Fibroblast of lung (primary cell): ENCODE results near the gene NBEAL1. TPM values are rescaled to one million over a fixed set of nuclear protein-coding genes. Genes with fewer than 3 reads are reported as not detected.
"Not testable (repeated sequence)": the region's sequence is repeated elsewhere in the genome, so short reads cannot be mapped to it uniquely, and the experiment has no call there.

Experiments
- DNase-seq, 2 donors: peaks; one replicate each; pipeline versions ENCODE4 v3.0.0 to v3.0.0-alpha.2; 2010; ENCODE audit warnings: low read depth in 2 of 2
- H2AFZ ChIP-seq: 2 replicates; pipeline ENCODE4 v1.5.1; 2012; ENCODE audit warnings: low read length, control low read depth, inconsistent platforms
- H3K27ac ChIP-seq: 2 replicates; pipeline ENCODE4 v1.5.1; 2011; ENCODE audit warnings: low read length, control low read depth; ENCODE audit not compliant: insufficient read depth
- H3K27me3 ChIP-seq: 2 replicates; pipeline ENCODE4 v1.5.1; 2011; ENCODE audit warnings: mild to moderate bottlenecking, low read length; ENCODE audit not compliant: control insufficient read depth, insufficient read depth
- H3K36me3 ChIP-seq: 2 replicates; pipeline ENCODE4 v1.5.1; 2011; ENCODE audit warnings: low read length; ENCODE audit not compliant: control insufficient read depth, insufficient read depth
- H3K4me1 ChIP-seq: 2 replicates; pipeline ENCODE4 v1.5.1; 2011; ENCODE audit warnings: low read length; ENCODE audit not compliant: control insufficient read depth, insufficient read depth; ENCODE audit errors: extremely low read depth
- H3K4me2 ChIP-seq: 2 replicates; pipeline ENCODE4 v1.5.1; 2011; ENCODE audit warnings: low read length, control low read depth; ENCODE audit not compliant: insufficient read depth; ENCODE audit errors: extremely low read depth
- H3K4me3 ChIP-seq, 4 experiments: fragments of 200-600 bp in 1 of 4; sonication (generic) in 1 of 4; replicated peaks in 1 of 4; 2 replicates each; pipeline ENCODE4 v1.5.1; 2011 to 2016; ENCODE audit warnings: low read length in 4 of 4, low read depth in 3 of 4, mild to moderate bottlenecking in 3 of 4, control low read depth in 2 of 4, inconsistent platforms in 1 of 4, mixed read lengths in 1 of 4; ENCODE audit not compliant: insufficient read depth in 1 of 4; ENCODE audit errors: control extremely low read depth in 1 of 4
- H3K79me2 ChIP-seq: 2 replicates; pipeline ENCODE4 v1.5.1; 2012; ENCODE audit warnings: mild to moderate bottlenecking, low read length, inconsistent platforms; ENCODE audit not compliant: control insufficient read depth, insufficient read depth
- H3K9ac ChIP-seq: 2 replicates; pipeline ENCODE4 v1.5.1; 2011; ENCODE audit warnings: mild to moderate bottlenecking, low read length, control low read depth; ENCODE audit not compliant: insufficient read depth
- H3K9me3 ChIP-seq: 2 replicates; pipeline ENCODE4 v1.5.1; 2012; ENCODE audit warnings: low read depth, low read length; ENCODE audit not compliant: control insufficient read depth, insufficient read depth
- H4K20me1 ChIP-seq: 2 replicates; pipeline ENCODE4 v1.5.1; 2011; ENCODE audit warnings: low read length; ENCODE audit not compliant: control insufficient read depth, insufficient read depth; ENCODE audit errors: extremely low read depth
- EZH2 ChIP-seq: IDR thresholded peaks from 2 replicates; pipeline ENCODE4 v1.5.1; 2012; ENCODE audit warnings: low read length, control low read depth, mild to moderate bottlenecking; ENCODE audit errors: missing control alignments
- polyA plus RNA-seq, 2 donors: library from polyadenylated mRNA; depleted of rRNA in 1 of 2; stranded (reverse) in 1 of 2; unstranded in 1 of 2; fragments of >200 nt; gene quantifications; 2 replicates each; pipeline ENCODE4 v1.2.1, GENCODE V29; 2011 to 2012; ENCODE audit warnings: missing spikeins in 1 of 2
- total RNA-seq: library from RNA; depleted of rRNA; stranded (reverse); fragments of >200 nt; gene quantifications from 2 replicates; pipeline ENCODE4 v1.2.1, GENCODE V29; 2014
- TF ChIP-seq, protein P1 (sequence below), 2 donors: IDR thresholded peaks in 1 of 2; conservative IDR thresholded peaks in 1 of 2; 1 replicate in 1 of 2; 2 replicates in 1 of 2; pipeline ENCODE4 v1.5.1; 2011 to 2012; ENCODE audit warnings: low read length in 2 of 2, control low read depth in 1 of 2, inconsistent platforms in 1 of 2, low read depth in 1 of 2, mild to moderate bottlenecking in 1 of 2

Gene NBEAL1
- total and polyA plus RNA-seq, 2 donors (not counting 1 experiment from before 2014, with no cell fraction given): 14.8 to 55.7 TPM

DNA sequence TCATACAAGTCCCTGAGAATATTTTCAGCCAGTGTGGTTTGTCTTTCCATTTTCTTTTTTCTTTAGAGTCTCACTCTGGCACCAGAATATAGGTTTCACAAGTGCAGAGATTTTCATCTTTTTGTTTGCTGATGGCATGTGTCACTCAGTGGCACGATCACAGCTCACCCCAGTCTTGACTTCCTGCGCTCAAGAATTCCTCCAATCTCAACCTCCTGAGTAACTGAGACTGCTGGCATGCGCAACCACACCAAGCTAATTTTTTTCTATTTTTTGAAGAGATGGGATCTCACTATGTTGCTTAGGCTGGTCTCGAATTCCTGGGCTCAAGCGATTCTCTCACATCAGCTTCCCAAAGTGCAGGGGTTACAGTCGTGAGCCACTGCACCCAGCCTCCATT is 23.9 kb downstream of the NBEAL1 start:
- no peak overlapping the region for H3K27ac ChIP-seq
- H3K36me3 ChIP-seq: no peaks in the 10 kb centered on the region
- peaks cover 8% of the 10 kb centered on the region for H3K79me2 ChIP-seq
- DNase-seq: no peak
- no peak overlapping the region for H3K9ac ChIP-seq
- H3K4me1 ChIP-seq: no peaks in the 10 kb centered on the region
- TF ChIP-seq, protein P1, sequence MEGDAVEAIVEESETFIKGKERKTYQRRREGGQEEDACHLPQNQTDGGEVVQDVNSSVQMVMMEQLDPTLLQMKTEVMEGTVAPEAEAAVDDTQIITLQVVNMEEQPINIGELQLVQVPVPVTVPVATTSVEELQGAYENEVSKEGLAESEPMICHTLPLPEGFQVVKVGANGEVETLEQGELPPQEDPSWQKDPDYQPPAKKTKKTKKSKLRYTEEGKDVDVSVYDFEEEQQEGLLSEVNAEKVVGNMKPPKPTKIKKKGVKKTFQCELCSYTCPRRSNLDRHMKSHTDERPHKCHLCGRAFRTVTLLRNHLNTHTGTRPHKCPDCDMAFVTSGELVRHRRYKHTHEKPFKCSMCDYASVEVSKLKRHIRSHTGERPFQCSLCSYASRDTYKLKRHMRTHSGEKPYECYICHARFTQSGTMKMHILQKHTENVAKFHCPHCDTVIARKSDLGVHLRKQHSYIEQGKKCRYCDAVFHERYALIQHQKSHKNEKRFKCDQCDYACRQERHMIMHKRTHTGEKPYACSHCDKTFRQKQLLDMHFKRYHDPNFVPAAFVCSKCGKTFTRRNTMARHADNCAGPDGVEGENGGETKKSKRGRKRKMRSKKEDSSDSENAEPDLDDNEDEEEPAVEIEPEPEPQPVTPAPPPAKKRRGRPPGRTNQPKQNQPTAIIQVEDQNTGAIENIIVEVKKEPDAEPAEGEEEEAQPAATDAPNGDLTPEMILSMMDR (conservative IDR thresholded peaks at IDR 0.05 in 1 of 2, IDR thresholded peaks at IDR 0.05 in 1 of 2; ENCODE audit: low read depth in 1 of 2, low read length in 2 of 2): no peak
- no peak for TF ChIP-seq EZH2
- H4K20me1 ChIP-seq: no peaks in the 10 kb centered on the region
- no peaks in the 10 kb centered on the region for H3K9me3 ChIP-seq
- H3K4me2 ChIP-seq: no peak overlapping the region
- no peaks in the 10 kb centered on the region for H3K27me3 ChIP-seq
- H3K4me3 ChIP-seq: no peak overlapping the region
- H2AFZ ChIP-seq: no peak overlapping the region

DNA sequence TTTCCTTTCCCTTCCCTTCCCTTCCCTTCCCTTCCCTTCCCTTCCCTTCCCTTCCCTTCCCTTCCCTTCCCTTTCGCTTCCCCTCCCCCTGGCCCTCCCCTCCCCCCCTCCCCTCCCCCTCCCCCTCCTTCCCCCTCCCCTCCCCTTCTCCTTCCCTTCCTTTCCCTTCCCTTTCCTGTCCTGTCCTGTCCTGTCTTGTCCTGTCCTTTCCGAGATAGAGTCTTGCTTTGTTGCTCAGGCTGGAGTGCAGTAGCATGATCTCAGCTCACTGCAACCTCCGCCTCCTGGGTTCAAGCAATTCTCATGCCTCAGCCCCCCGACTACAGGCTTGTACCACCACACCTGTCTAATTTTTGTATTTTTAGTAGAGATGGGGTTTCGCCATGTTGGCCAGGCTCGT is 24.5 kb downstream of the NBEAL1 start:
- not testable (repeated sequence) for H3K4me3 ChIP-seq, H3K4me1 ChIP-seq, H3K4me2 ChIP-seq, DNase-seq, H3K79me2 ChIP-seq, H3K9ac ChIP-seq, H3K36me3 ChIP-seq, H3K9me3 ChIP-seq, H2AFZ ChIP-seq, H3K27ac ChIP-seq, H3K27me3 ChIP-seq, H4K20me1 ChIP-seq

DNA sequence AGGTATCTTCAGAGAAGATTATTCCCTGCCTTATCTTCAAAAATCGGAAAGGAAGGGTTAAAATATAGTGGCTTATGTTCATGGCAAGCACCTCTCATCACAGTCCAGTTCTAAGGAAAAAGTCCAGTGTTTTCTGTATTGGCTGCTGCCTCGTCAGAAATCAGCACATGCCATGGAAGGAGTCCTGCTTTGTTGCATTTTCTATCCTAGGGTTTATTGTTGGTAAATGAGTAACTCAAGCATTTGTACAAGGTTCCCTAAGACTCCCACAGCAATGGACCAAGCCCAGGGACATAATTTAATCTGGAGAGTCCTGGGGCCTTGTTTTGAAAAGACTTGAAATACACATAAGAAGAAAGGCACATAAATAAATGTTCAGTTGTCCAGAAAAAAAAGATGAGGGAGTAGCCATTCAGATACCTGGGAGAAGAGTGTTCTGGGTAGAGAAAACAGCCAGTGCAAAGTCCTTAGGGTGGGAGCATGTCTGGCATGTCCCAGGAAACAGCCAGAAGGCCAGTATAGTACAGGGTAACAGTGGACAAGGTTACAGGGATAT is 26.4 kb downstream of the NBEAL1 start:
- TF ChIP-seq, protein P1 (conservative IDR thresholded peaks at IDR 0.05 in 1 of 2, IDR thresholded peaks at IDR 0.05 in 1 of 2; ENCODE audit: low read depth in 1 of 2, low read length in 2 of 2): no peak
- no peak for TF ChIP-seq EZH2
- Histone ChIP-seq H3K27ac (no peak overlapping the region), H3K4me3 (no peak overlapping the region), H2AFZ (no peak overlapping the region), H3K9me3 (no peaks in the 10 kb centered on the region), H3K27me3 (no peaks in the 10 kb centered on the region), H3K4me2 (no peak overlapping the region), H3K9ac (no peak overlapping the region), H3K4me1 (no peaks in the 10 kb centered on the region), H3K79me2 (peaks cover 4% of the 10 kb centered on the region), H4K20me1 (no peaks in the 10 kb centered on the region), H3K36me3 (no peaks in the 10 kb centered on the region)
- DNase-seq: no peak
